PC-3 (cell line): Measurements from ENCODE around the gene RAI1. TPM values are rescaled to one million over a fixed set of nuclear protein-coding genes. Genes with fewer than 3 reads are reported as not detected.

ENCODE experiments used
- ATAC-seq: fragments of 200-7000 bp; cut with Tn5 transposase; 2 replicates; pipeline ENCODE4 v1.9.1; 2020; ENCODE audit warnings: mild to moderate bottlenecking, moderate library complexity
- BruUV-seq: library from RNA; stranded (reverse); fragments of 400-500 nt; replicated peaks from 2 replicates; lab custom pipeline; 2021; lab: Mats Ljungman, UMichigan
- CTCF ChIA-PET: fragments of 300-600 bp; sonication (Branson Sonifier 250); formaldehyde crosslinking; loops from one replicate; lab custom pipeline; 2022; ENCODE audit warnings: antibody characterized with exemption; lab: Charles Lee
- POLR2A ChIA-PET: fragments of 300-600 bp; sonication (Branson Sonifier 250); formaldehyde crosslinking; loops from one replicate; lab custom pipeline; 2022; ENCODE audit warnings: antibody characterized with exemption; ENCODE audit not compliant: unreplicated experiment; lab: Charles Lee
- DNase-seq: peaks from one replicate; pipeline ENCODE4 v3.0.0-alpha.2; 2015
- H2AFZ ChIP-seq: fragments of 300-600 bp; sonication (generic); 2 replicates; pipeline ENCODE4 v1.6.0; 2016; ENCODE audit warnings: antibody characterized with exemption, low read length
- H3F3A ChIP-seq: fragments of 300-600 bp; sonication (generic); one replicate; pipeline ENCODE4 v1.6.0; 2017; ENCODE audit warnings: antibody characterized with exemption, low read length, control low read depth, mild to moderate bottlenecking; ENCODE audit not compliant: unreplicated experiment
- H3K27ac ChIP-seq: fragments of 300-600 bp; sonication (generic); 2 replicates; pipeline ENCODE4 v1.5.1; 2016; ENCODE audit warnings: mild to moderate bottlenecking, low read length
- H3K27me3 ChIP-seq: fragments of 300-600 bp; sonication (generic); 2 replicates; pipeline ENCODE4 v1.6.1; 2016; ENCODE audit warnings: low read length, mixed read lengths
- H3K36me3 ChIP-seq: fragments of 300-600 bp; sonication (generic); 2 replicates; pipeline ENCODE4 v1.6.1; 2016; ENCODE audit warnings: low read depth, mixed run types, low read length, mixed read lengths
- H3K4me1 ChIP-seq: fragments of 300-600 bp; sonication (generic); 2 replicates; pipeline ENCODE4 v1.5.1; 2016; ENCODE audit warnings: low read length; ENCODE audit not compliant: insufficient read depth
- H3K4me2 ChIP-seq: fragments of 300-600 bp; sonication (generic); 2 replicates; pipeline ENCODE4 v1.6.0; 2016; ENCODE audit warnings: low read length
- H3K4me3 ChIP-seq: fragments of 300-600 bp; sonication (generic); 2 replicates; pipeline ENCODE4 v1.5.1; 2016; ENCODE audit warnings: mild to moderate bottlenecking, low read length, mixed read lengths
- H3K79me2 ChIP-seq: fragments of 300-600 bp; sonication (generic); 2 replicates; pipeline ENCODE4 v1.6.1; 2017; ENCODE audit warnings: low read length, mixed read lengths
- H3K9ac ChIP-seq: fragments of 300-600 bp; sonication (generic); 2 replicates; pipeline ENCODE4 v1.6.0; 2016; ENCODE audit warnings: mild to moderate bottlenecking, low read length
- H3K9me2 ChIP-seq: fragments of 300-600 bp; sonication (generic); replicated peaks from 2 replicates; pipeline ENCODE4 v1.6.1; 2016; ENCODE audit warnings: mixed run types, low read length, mixed read lengths
- H3K9me3 ChIP-seq: fragments of 300-600 bp; sonication (generic); 2 replicates; pipeline ENCODE4 v1.6.1; 2016; ENCODE audit warnings: low read length, mixed read lengths
- H4K20me1 ChIP-seq: fragments of 300-600 bp; sonication (generic); 2 replicates; pipeline ENCODE4 v1.6.1; 2016; ENCODE audit warnings: low read length, mixed read lengths
- EZH2 ChIP-seq: fragments of 300-600 bp; sonication (generic); IDR thresholded peaks from one replicate; pipeline ENCODE4 v1.6.1; 2017; ENCODE audit warnings: antibody characterized with exemption, mild to moderate bottlenecking, low read length; ENCODE audit not compliant: unreplicated experiment
- EZH2phosphoT487 ChIP-seq: fragments of 300-600 bp; sonication (generic); IDR thresholded peaks from 2 replicates; pipeline ENCODE4 v1.6.1; 2018; ENCODE audit warnings: mild to moderate bottlenecking, antibody characterized with exemption, low read length, borderline replicate concordance
- intact Hi-C: fragments of 100-400 bp; cut with micrococcal nuclease; formaldehyde crosslinking; loops from 2 replicates; pipeline ENCODE4 v1.9.0; 2023
- total RNA-seq: library from RNA; depleted of rRNA; stranded (reverse); fragments of >200 nt; gene quantifications from 2 replicates; pipeline ENCODE4 v1.2.3, GENCODE V29; 2014
- TF ChIP-seq, protein P1 (sequence below): fragments of 300-600 bp; sonication (generic); conservative IDR thresholded peaks from 2 replicates; pipeline ENCODE4 v1.5.1; 2017; ENCODE audit warnings: antibody characterized with exemption, low read depth, mild to moderate bottlenecking, low read length

Gene RAI1
- total RNA-seq, 1 experiment from 2014 or later = 33.0 TPM

DNA sequence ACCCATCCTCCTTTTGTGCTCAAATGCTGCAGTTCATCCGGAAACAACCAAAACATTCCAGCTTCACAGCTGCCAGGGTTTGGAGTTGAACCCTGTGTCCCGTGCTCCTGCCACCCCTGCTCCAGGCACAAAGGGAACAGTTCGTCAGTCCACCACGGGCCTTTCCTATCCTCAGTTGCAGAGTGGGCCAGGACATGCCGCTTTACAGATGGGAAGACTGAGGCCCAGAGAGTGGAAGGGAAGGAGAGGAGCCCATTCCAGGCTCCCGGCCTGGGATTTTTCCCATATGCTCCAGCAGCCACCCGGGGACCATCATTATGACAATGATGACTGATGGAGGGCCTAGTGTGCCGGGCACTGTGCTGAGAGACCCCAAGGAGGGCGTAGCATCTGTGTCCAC is 27.6 kb downstream of the RAI1 start:
- H3F3A ChIP-seq = no peaks in the 10 kb centered on the region
- no peak overlapping the region for H3K9ac ChIP-seq
- H3K4me1 ChIP-seq = peaks cover 34% of the 10 kb centered on the region
- no peaks in the 10 kb centered on the region for H3K9me3 ChIP-seq
- H3K79me2 ChIP-seq = peaks cover 87% of the 10 kb centered on the region
- no TSS peak for BruUV-seq
- no peak overlapping the region for H3K4me3 ChIP-seq
- ATAC-seq = no peak
- DNase-seq = no peak
- peaks cover 5% of the 10 kb centered on the region for H3K36me3 ChIP-seq
- intact Hi-C loops = no loop called here
- H4K20me1 ChIP-seq = no peaks in the 10 kb centered on the region
- TF ChIP-seq EZH2 (no peak), EZH2phosphoT487 (no peak)
- TF ChIP-seq, protein P1, sequence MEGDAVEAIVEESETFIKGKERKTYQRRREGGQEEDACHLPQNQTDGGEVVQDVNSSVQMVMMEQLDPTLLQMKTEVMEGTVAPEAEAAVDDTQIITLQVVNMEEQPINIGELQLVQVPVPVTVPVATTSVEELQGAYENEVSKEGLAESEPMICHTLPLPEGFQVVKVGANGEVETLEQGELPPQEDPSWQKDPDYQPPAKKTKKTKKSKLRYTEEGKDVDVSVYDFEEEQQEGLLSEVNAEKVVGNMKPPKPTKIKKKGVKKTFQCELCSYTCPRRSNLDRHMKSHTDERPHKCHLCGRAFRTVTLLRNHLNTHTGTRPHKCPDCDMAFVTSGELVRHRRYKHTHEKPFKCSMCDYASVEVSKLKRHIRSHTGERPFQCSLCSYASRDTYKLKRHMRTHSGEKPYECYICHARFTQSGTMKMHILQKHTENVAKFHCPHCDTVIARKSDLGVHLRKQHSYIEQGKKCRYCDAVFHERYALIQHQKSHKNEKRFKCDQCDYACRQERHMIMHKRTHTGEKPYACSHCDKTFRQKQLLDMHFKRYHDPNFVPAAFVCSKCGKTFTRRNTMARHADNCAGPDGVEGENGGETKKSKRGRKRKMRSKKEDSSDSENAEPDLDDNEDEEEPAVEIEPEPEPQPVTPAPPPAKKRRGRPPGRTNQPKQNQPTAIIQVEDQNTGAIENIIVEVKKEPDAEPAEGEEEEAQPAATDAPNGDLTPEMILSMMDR = no peak
- POLR2A ChIA-PET = no interaction called here
- H2AFZ ChIP-seq = no peak overlapping the region
- no peak overlapping the region for H3K4me2 ChIP-seq
- CTCF ChIA-PET = no interaction called here
- H3K27me3 ChIP-seq = no peaks in the 10 kb centered on the region
- H3K27ac ChIP-seq = no peak overlapping the region
- no peaks in the 10 kb centered on the region for H3K9me2 ChIP-seq

DNA sequence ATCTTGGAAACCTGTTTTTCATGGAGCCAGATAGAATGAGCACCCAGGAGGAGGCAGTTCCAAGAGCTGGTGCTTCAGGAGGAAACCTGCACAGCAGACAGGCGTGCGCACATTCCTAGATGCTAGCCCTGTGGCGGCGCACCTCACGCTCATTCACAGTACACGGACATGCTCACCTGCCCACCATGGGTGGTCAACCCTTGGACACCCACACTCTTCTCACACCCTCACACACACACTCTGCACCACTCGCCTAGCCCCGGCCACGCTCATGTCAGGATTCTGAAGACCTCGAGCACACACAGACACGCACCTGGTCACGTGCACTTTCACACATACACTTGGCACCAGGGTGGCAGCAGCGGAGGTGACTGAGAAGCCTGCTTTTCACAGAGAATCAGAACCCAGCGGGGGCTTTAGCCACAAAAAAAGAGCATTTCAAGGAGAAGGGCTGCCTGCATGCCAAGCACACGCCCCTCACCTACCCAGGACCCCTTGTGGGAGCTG is 28.6 kb downstream of the RAI1 start:
- ChIA-PET CTCF (no interaction called here), POLR2A (no interaction called here)
- intact Hi-C loops = no loop called here
- H2AFZ ChIP-seq = no peak overlapping the region
- H3K9me3 ChIP-seq = no peaks in the 10 kb centered on the region
- no peaks in the 10 kb centered on the region for H3K9me2 ChIP-seq
- peaks cover 4% of the 10 kb centered on the region for H3K36me3 ChIP-seq
- DNase-seq (no peak), ATAC-seq (no peak)
- H3K27ac ChIP-seq = peak overlapping the region; percentile 82
- peaks cover 87% of the 10 kb centered on the region for H3K79me2 ChIP-seq
- H3K4me1 ChIP-seq = peaks cover 34% of the 10 kb centered on the region
- no peaks in the 10 kb centered on the region for H4K20me1 ChIP-seq
- no peak overlapping the region for H3K4me2 ChIP-seq
- peak overlapping the region; percentile 57; the same call in 1 of the 2 replicates for H3K9ac ChIP-seq
- no peaks in the 10 kb centered on the region for H3F3A ChIP-seq
- H3K27me3 ChIP-seq = no peaks in the 10 kb centered on the region
- H3K4me3 ChIP-seq = no peak overlapping the region
- TF ChIP-seq, protein P1 = no peak
- TF ChIP-seq EZH2 (no peak), EZH2phosphoT487 (no peak)
- BruUV-seq = no TSS peak

DNA sequence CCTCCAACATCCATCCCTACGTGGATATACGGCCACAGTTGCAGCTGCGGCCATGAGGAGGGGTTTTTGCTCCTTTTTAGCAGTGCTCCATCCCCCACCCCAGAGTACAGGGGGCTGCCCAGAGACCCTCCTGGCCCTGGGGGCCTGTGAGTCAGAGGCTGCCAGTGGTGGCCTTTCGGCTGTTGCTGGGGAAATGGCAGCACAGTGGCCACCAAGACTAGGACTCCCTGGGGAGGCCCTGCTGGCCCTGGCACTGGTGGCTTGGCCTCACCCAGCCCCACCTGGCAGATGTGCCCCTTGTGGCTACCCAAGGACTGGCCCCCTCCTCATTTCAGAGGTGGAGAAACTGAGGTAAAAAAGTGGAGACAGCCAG is 29.1 kb downstream of the RAI1 start:
- Histone ChIP-seq H3K79me2 (peaks cover 87% of the 10 kb centered on the region), H3K4me3 (no peak overlapping the region), H3K27ac (peak overlapping the region; percentile 82), H3F3A (no peaks in the 10 kb centered on the region), H3K27me3 (no peaks in the 10 kb centered on the region), H4K20me1 (no peaks in the 10 kb centered on the region), H3K4me1 (peaks cover 34% of the 10 kb centered on the region), H3K9me2 (no peaks in the 10 kb centered on the region), H3K9ac (peak overlapping the region; percentile 57), H3K4me2 (peak overlapping the region; percentile 74), H3K36me3 (no peaks in the 10 kb centered on the region; the same call in 1 of the 2 replicates), H3K9me3 (no peaks in the 10 kb centered on the region), H2AFZ (no peak overlapping the region)
- TF ChIP-seq, protein P1 = no peak
- TF ChIP-seq EZH2phosphoT487 = no peak
- TF ChIP-seq EZH2 = no peak
- ATAC-seq (peak; percentile 11), DNase-seq (no peak)
- BruUV-seq = no TSS peak
- POLR2A ChIA-PET = no interaction called here
- CTCF ChIA-PET = no interaction called here
- intact Hi-C loops = no loop called here
